Measurements from ENCODE around the gene NUP62.

GRCh38 chr19:49877020-49877878 is 52.1 kb downstream of the NUP62 start, which contains the start of the genes AKT1S1 and TBC1D17:
- TF ChIP-seq POLR2AphosphoS5 (IDR thresholded peaks at IDR 0.05; ENCODE audit: low read depth, low read length) (no peak; the same call in 1 of the 2 replicates), CTCF (IDR thresholded peaks at IDR 0.05) (no peak), SIN3A (IDR thresholded peaks at IDR 0.05; ENCODE audit: borderline replicate concordance, insufficient read depth, low read depth, low read length) (no peak)

Measured in Panc1 (cell line).